A172 (cell line): ENCODE measurements around the gene SKOR1. TPM values are rescaled to one million over a fixed set of nuclear protein-coding genes. Genes with fewer than 3 reads are reported as not detected.

Source experiments
- DNase-seq: peaks from one replicate; pipeline ENCODE4 v3.0.0-alpha.2; 2015; ENCODE audit warnings: low spot score
- total RNA-seq: library from RNA; depleted of rRNA; stranded (reverse); fragments of >200 nt; shearing (Covaris generic); gene quantifications from 2 replicates; pipeline ENCODE4 v1.2.3, GENCODE V29; 2014

The SKOR1 gene
- total RNA-seq, 1 experiment from 2014 or later, result not detected

GRCh38 chr15:67794832-67795574, 30.3 kb upstream of the SKOR1 start:
- no peak for DNase-seq

- no peak for DNase-seq
These were observed 28.8 kb upstream of the SKOR1 start for GRCh38 chr15:67796196-67797127.

GRCh38 chr15:67799801-67800205, 25.5 kb upstream of the SKOR1 start:
- peak; percentile 6 for DNase-seq

- no peak for DNase-seq
These were observed 24.2 kb upstream of the SKOR1 start for GRCh38 chr15:67801142-67801541.

- no peak for DNase-seq
These were observed 23.1 kb upstream of the SKOR1 start for GRCh38 chr15:67801926-67802914.

- no peak for DNase-seq
These were observed 22.0 kb upstream of the SKOR1 start for GRCh38 chr15:67803299-67803698.

GRCh38 chr15:67803996-67804843, 21.1 kb upstream of the SKOR1 start:
- DNase-seq, result no peak

GRCh38 chr15:67805008-67805665, 20.2 kb upstream of the SKOR1 start:
- no peak for DNase-seq

- DNase-seq, result no peak
These were observed 19.4 kb upstream of the SKOR1 start for GRCh38 chr15:67805666-67806516.

- DNase-seq, result no peak
These were observed 18.8 kb upstream of the SKOR1 start for GRCh38 chr15:67806536-67806935.

GRCh38 chr15:67807141-67807540, 18.2 kb upstream of the SKOR1 start:
- DNase-seq, result no peak

GRCh38 chr15:67807836-67808235, 17.5 kb upstream of the SKOR1 start:
- DNase-seq, result no peak

GRCh38 chr15:67808821-67809220, 16.5 kb upstream of the SKOR1 start:
- no peak for DNase-seq

GRCh38 chr15:67809441-67809840, 15.9 kb upstream of the SKOR1 start:
- DNase-seq, result no peak

- DNase-seq, result no peak
These were observed 15.4 kb upstream of the SKOR1 start for GRCh38 chr15:67809866-67810265.

GRCh38 chr15:67812241-67812644, 13.1 kb upstream of the SKOR1 start:
- DNase-seq, result no peak

- DNase-seq, result no peak
These were observed 12.1 kb upstream of the SKOR1 start for GRCh38 chr15:67813104-67813634.

GRCh38 chr15:67815036-67815592, 10.2 kb upstream of the SKOR1 start:
- no peak for DNase-seq

GRCh38 chr15:67816668-67817067, 8.6 kb upstream of the SKOR1 start:
- no peak for DNase-seq
